Gastroesophageal sphincter (tissue), 4 donors: ENCODE measurements around the gene CBX1. TPM values are rescaled to one million over a fixed set of nuclear protein-coding genes. Genes with fewer than 3 reads are reported as not detected.
"Not testable (repeated sequence)": the region's sequence is repeated elsewhere in the genome, so short reads cannot be mapped to it uniquely, and the experiment has no call there.

Experiments used
- ATAC-seq: fragments of 150-250 bp; one replicate; pipeline ENCODE4 v1.9.1; 2016; ENCODE audit warnings: mild to moderate bottlenecking, moderate library complexity
- H3K27ac ChIP-seq, 4 donors: fragments of 200-600 bp; sonication (generic) in 3 of 4; 1 replicate in 3 of 4; 2 replicates in 1 of 4; pipeline ENCODE4 v1.5.1; 2016 to 2019
- H3K27me3 ChIP-seq: fragments of 200-600 bp; sonication (generic); one replicate; pipeline ENCODE4 v1.5.1; 2019
- H3K36me3 ChIP-seq, 2 donors: fragments of 200-600 bp; sonication (generic); one replicate each; pipeline ENCODE4 v1.5.1; 2019; ENCODE audit warnings: control low read depth in 1 of 2
- H3K4me1 ChIP-seq, 3 donors: fragments of 200-600 bp; sonication (generic); 1 replicate in 2 of 3; 2 replicates in 1 of 3; pipeline ENCODE4 v1.5.1; 2016 to 2019; ENCODE audit warnings: control low read depth in 2 of 3
- H3K4me3 ChIP-seq, 2 donors: fragments of 200-600 bp; sonication (generic); one replicate each; pipeline ENCODE4 v1.5.1; 2019; ENCODE audit warnings: mild to moderate bottlenecking in 1 of 2, moderate library complexity in 1 of 2
- H3K9me3 ChIP-seq, 3 donors: fragments of 200-600 bp; sonication (generic); one replicate each; pipeline ENCODE4 v1.5.1; 2017 to 2019; ENCODE audit warnings: control low read depth in 2 of 3
- CTCF ChIP-seq, 4 experiments: fragments of 200-600 bp in 2 of 4; fragments of 450-650 bp in 2 of 4; sonication (generic) in 1 of 4; IDR thresholded peaks; one replicate each; pipeline ENCODE4 v1.5.1; 2017 to 2019; ENCODE audit warnings: antibody characterized with exemption in 4 of 4, mild to moderate bottlenecking in 2 of 4, moderate library complexity in 2 of 4
- EP300 ChIP-seq: sonication (generic); formaldehyde crosslinking; IDR thresholded peaks from one replicate; pipeline ENCODE4 v1.6.1; 2017; ENCODE audit warnings: antibody characterized with exemption, mild to moderate bottlenecking
- POLR2A ChIP-seq, 2 donors: fragments of 450-650 bp; IDR thresholded peaks; one replicate each; pipeline ENCODE4 v1.6.1; 2017; ENCODE audit warnings: antibody characterized with exemption in 2 of 2, mild to moderate bottlenecking in 2 of 2, moderate library complexity in 1 of 2
- POLR2AphosphoS5 ChIP-seq: sonication (generic); formaldehyde crosslinking; IDR thresholded peaks from one replicate; pipeline ENCODE4 v1.6.1; 2017; ENCODE audit warnings: antibody characterized with exemption
- WGBS, 2 donors: methylation state at CpG; one replicate each; pipeline ENCODE4 v1.1.5; 2018; ENCODE audit warnings: low coverage in 1 of 2; 5-methylcytosine and 5-hydroxymethylcytosine counted together
- total RNA-seq, 4 donors: library from RNA; depleted of rRNA; stranded (reverse); fragments of >200 nt; gene quantifications; one replicate each; pipeline ENCODE4 v1.1.0, GENCODE V29; 2016

CBX1 gene
- total RNA-seq, 4 donors from 2014 or later, result 46.0 to 59.3 (median 55.0) TPM

GRCh38 chr17:48071654-48072053 lies 29.6 kb downstream of the CBX1 start:
- Histone ChIP-seq H3K4me1 (peaks cover 0 to 25% (median 4%) of the 10 kb centered on the region in 3 donors), H3K9me3 (no peaks in the 10 kb centered on the region), H3K27me3 (no peaks in the 10 kb centered on the region), H3K27ac (no peak overlapping the region), H3K4me3 (no peak overlapping the region), H3K36me3 (peaks cover 0 to 94% of the 10 kb centered on the region in 2 donors)
- ATAC-seq, result no peak
- no peak for TF ChIP-seq CTCF (IDR thresholded peaks at IDR 0.05)
- no peak for TF ChIP-seq POLR2AphosphoS5
- TF ChIP-seq POLR2A (IDR thresholded peaks at IDR 0.05), result no peak
- WGBS, 2 donors, result 26 to 32% methylated on average over 2 of the region's 2 CpGs

DNA sequence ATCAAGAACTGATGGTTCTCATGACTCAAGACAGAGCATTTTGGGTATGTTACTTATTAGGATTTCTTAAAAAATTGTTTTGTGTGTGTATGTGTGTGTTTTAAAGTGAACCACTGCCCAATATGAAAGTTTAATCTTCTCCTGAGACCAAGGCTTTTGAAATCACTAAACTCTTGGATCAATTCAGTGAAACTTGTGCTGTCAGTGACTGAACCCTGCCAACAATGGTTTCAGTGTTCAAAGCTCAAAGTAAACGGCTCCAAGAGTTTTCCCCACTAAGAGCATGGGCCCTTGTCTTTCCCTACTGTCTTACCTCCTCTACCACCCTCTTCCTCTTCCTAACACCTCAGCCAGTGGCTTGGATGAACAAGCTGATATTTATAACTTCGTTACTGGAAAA lies 31.1 kb downstream of the CBX1 start:
- H3K27me3 ChIP-seq, result no peaks in the 10 kb centered on the region
- peaks cover 0 to 37% (median 4%) of the 10 kb centered on the region in 3 donors for H3K4me1 ChIP-seq
- 28 to 30% methylated on average over 1 to 2 of the region's 2 CpGs for WGBS, 2 donors
- H3K27ac ChIP-seq, result no peak overlapping the region
- H3K4me3 ChIP-seq, result no peak overlapping the region
- TF ChIP-seq POLR2A (IDR thresholded peaks at IDR 0.05) (no peak), CTCF (IDR thresholded peaks at IDR 0.05) (no peak), EP300 (no peak), POLR2AphosphoS5 (no peak)
- peaks cover 0 to 94% of the 10 kb centered on the region in 2 donors for H3K36me3 ChIP-seq
- no peak for ATAC-seq
- H3K9me3 ChIP-seq, result no peaks in the 10 kb centered on the region

DNA sequence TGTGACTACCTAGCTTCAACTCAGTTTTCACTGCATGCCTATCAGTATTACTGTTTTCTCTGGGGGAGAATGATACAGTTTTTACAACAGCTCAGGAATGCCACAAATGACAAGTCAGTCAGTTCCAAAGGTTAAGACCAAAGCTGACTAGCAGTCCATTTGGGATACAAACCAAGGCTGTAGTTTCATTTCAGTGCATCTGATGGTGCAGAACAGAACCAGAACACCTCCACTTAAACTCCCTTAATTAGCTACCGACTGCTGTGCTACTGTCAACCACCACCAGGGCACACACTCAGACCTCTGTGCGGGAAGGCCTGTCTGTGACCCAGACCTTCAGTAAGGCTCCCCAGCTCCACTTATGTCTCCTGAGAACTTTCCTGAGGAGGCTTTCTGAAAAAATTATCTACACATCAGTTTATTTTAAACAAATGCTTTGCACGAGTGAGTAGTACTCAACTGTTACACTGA lies 32.8 kb downstream of the CBX1 start:
- Histone ChIP-seq H3K9me3 (no peaks in the 10 kb centered on the region), H3K4me1 (peaks cover 0 to 43% (median 0%) of the 10 kb centered on the region in 3 donors), H3K4me3 (no peak overlapping the region), H3K27ac (no peak overlapping the region), H3K36me3 (peaks cover 0 to 97% of the 10 kb centered on the region in 2 donors), H3K27me3 (no peaks in the 10 kb centered on the region)
- no peak for TF ChIP-seq POLR2AphosphoS5
- TF ChIP-seq CTCF (IDR thresholded peaks at IDR 0.05), result no peak
- ATAC-seq, result no peak
- 65 to 95% methylated on average over 2 to 3 of the region's 3 CpGs for WGBS, 2 donors

- H3K4me3 ChIP-seq, H3K27me3 ChIP-seq, H3K9me3 ChIP-seq: not testable (repeated sequence)
- peak; percentile 53 for ATAC-seq
- WGBS, 2 donors, result 67 to 100% methylated on average over 1 of the region's 2 CpGs
- peaks cover 0 to 97% of the 10 kb centered on the region in 2 donors for H3K36me3 ChIP-seq
- peak overlapping the region in 1 of 4 donors; percentile 6 for H3K27ac ChIP-seq
- H3K4me1 ChIP-seq, result peaks cover 0 to 43% (median 0%) of the 10 kb centered on the region in 3 donors
These were observed 33.5 kb downstream of the CBX1 start for GRCh38 chr17:48067808-48068207.

DNA sequence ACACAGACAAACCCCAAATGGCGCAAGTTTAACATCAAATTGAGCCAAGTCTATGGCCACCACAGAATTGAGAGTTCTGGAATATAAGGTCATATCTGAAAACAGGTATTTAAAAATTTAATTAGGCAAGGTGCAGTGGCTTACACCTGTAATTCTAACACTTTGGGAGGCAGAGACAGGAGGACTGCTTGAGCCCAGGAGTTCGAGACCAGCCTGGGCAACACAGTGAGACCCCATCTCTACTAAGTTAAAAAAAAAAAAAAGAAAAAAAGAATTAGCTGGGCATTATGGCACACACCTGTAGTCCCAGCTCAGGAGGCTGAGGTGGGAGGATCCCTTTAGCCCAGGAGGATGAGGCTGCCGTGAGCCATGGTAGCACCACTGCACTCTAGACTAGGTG lies 34.0 kb downstream of the CBX1 start:
- no peaks in the 10 kb centered on the region for H3K27me3 ChIP-seq
- H3K36me3 ChIP-seq, result peaks cover 0 to 98% of the 10 kb centered on the region in 2 donors
- TF ChIP-seq POLR2AphosphoS5 (no peak), POLR2A (IDR thresholded peaks at IDR 0.05) (no peak), CTCF (IDR thresholded peaks at IDR 0.05) (no peak), EP300 (no peak)
- WGBS, 2 donors, result 92 to 100% methylated on average over 2 of the region's 3 CpGs
- H3K4me1 ChIP-seq, result peaks cover 0 to 43% (median 0%) of the 10 kb centered on the region in 3 donors
- peak overlapping the region in 1 of 4 donors; percentile 50 for H3K27ac ChIP-seq
- no peak for ATAC-seq
- no peaks in the 10 kb centered on the region for H3K9me3 ChIP-seq
- H3K4me3 ChIP-seq, result no peak overlapping the region
